A549 (cell line): ENCODE measurements around the gene CD2BP2. TPM values are rescaled to one million over a fixed set of nuclear protein-coding genes. Genes with fewer than 3 reads are reported as not detected.
A peak's percentile ranks its signal among the peaks of the same experiment; 100 is the strongest.

ENCODE experiments used
- ATAC-seq, 2 experiments: fragments of 200-7000 bp in 1 of 2; fragments of >200 bp in 1 of 2; cut with Nextera tagmentation in 1 of 2; cut with Tn5 transposase in 1 of 2; 3 replicates each; pipeline versions ENCODE4 v1.8.0 to v1.9.1; 2018 to 2020; ENCODE audit warnings: mild to moderate bottlenecking in 1 of 2, moderate library complexity in 1 of 2
- CTCF ChIA-PET: fragments of 300-600 bp; sonication (Branson Sonifier 250); formaldehyde crosslinking; extraction: SDS; loops from one replicate; lab custom pipeline; 2021; ENCODE audit warnings: antibody characterized with exemption, inconsistent platforms; lab: Yijun Ruan, JAX
- POLR2A ChIA-PET: fragments of 350-600 bp; formaldehyde crosslinking; extraction: SDS; loops from one replicate; lab custom pipeline; 2021; ENCODE audit warnings: antibody characterized with exemption, inconsistent platforms; lab: Yijun Ruan, JAX
- DNase-seq, 2 experiments: peaks; one replicate each; pipeline versions ENCODE4 v3.0.0 to v3.0.0-alpha.2; 2011 to 2016; ENCODE audit warnings: low read depth in 1 of 2, low spot score in 1 of 2
- FAIRE-seq: peaks from 2 replicates; lab custom pipeline; 2011; peaks lifted over from hg19 to GRCh38; lab: Jason Lieb, UNC
- H3K27ac ChIP-seq, 2 experiments: fragments of >200 bp; sonication (Bioruptor Twin); formaldehyde crosslinking; 3 replicates each; pipeline ENCODE4 v1.5.1; 2016 to 2017
- H3K4me1 ChIP-seq: fragments of >200 bp; sonication (Bioruptor Twin); formaldehyde crosslinking; 3 replicates; pipeline ENCODE4 v1.6.1; 2016
- H3K4me2 ChIP-seq: fragments of >200 bp; sonication (Bioruptor Twin); formaldehyde crosslinking; 3 replicates; pipeline ENCODE4 v1.6.1; 2016
- H3K4me3 ChIP-seq: fragments of >200 bp; sonication (Bioruptor Twin); formaldehyde crosslinking; 3 replicates; pipeline ENCODE4 v1.5.1; 2016
- H3K9me3 ChIP-seq: fragments of >200 bp; sonication (Bioruptor Twin); formaldehyde crosslinking; 3 replicates; pipeline ENCODE4 v1.6.1; 2016
- ATOH8 ChIP-seq: fragments of 250-450 bp; sonication (Bioruptor Pico); IDR thresholded peaks from 2 replicates; pipeline ENCODE4 v1.5.0; 2020; ENCODE audit warnings: low read depth, mild to moderate bottlenecking, moderate library complexity
- CBX8 ChIP-seq: fragments of 200-600 bp; sonication (generic); IDR thresholded peaks from 2 replicates; pipeline ENCODE4 v1.6.1; 2016
- CHD2 ChIP-seq: fragments of 150-350 bp; IDR thresholded peaks from 2 replicates; pipeline ENCODE4 v1.6.1; 2014; ENCODE audit warnings: low read length; ENCODE audit not compliant: partially characterized antibody
- CHD4 ChIP-seq: fragments of 200-600 bp; sonication (generic); IDR thresholded peaks from 2 replicates; pipeline ENCODE4 v1.6.1; 2016; ENCODE audit warnings: antibody characterized with exemption, mild to moderate bottlenecking, borderline replicate concordance
- CTCF ChIP-seq: fragments of >200 bp; sonication (Bioruptor Twin); formaldehyde crosslinking; IDR thresholded peaks from 3 replicates; pipeline ENCODE4 v1.5.1; 2016
- E2F6 ChIP-seq: IDR thresholded peaks from 2 replicates; pipeline ENCODE4 v1.6.1; 2012; ENCODE audit warnings: low read depth, borderline replicate concordance
- EHMT2 ChIP-seq: fragments of 200-600 bp; sonication (generic); IDR thresholded peaks from 2 replicates; pipeline ENCODE4 v1.6.1; 2016; ENCODE audit warnings: antibody characterized with exemption, low read depth, mild to moderate bottlenecking, moderate library complexity
- HES2 ChIP-seq: fragments of >200 bp; sonication (Bioruptor Twin); formaldehyde crosslinking; IDR thresholded peaks from 2 replicates; pipeline ENCODE4 v1.6.1; 2016
- HOXA7 ChIP-seq: fragments of 250-450 bp; sonication (Bioruptor Pico); IDR thresholded peaks from 2 replicates; pipeline ENCODE4 v1.5.0; 2020; ENCODE audit warnings: mild to moderate bottlenecking, moderate library complexity
- HOXB5 ChIP-seq: fragments of 250-450 bp; sonication (Bioruptor Pico); IDR thresholded peaks from 2 replicates; pipeline ENCODE4 v1.5.0; 2020; ENCODE audit warnings: mild to moderate bottlenecking, moderate library complexity
- MAFK ChIP-seq: fragments of 450-650 bp; IDR thresholded peaks from 2 replicates; pipeline ENCODE4 v1.6.1; 2014; ENCODE audit not compliant: partially characterized antibody
- MAX ChIP-seq: IDR thresholded peaks from 2 replicates; pipeline ENCODE4 v1.6.1; 2012
- NFE2L2 ChIP-seq: fragments of 150-350 bp; conservative IDR thresholded peaks from 2 replicates; pipeline ENCODE4 v1.6.1; 2014; ENCODE audit warnings: low read length
- POLR2A ChIP-seq: IDR thresholded peaks from 2 replicates; pipeline ENCODE4 v1.6.1; 2012; ENCODE audit warnings: mild to moderate bottlenecking, low read length
- RCOR1 ChIP-seq: fragments of 150-350 bp; IDR thresholded peaks from 2 replicates; pipeline ENCODE4 v1.6.1; 2014; ENCODE audit warnings: antibody characterized with exemption, low read length, low read depth
- RFX5 ChIP-seq: fragments of 450-650 bp; IDR thresholded peaks from 2 replicates; pipeline ENCODE4 v1.7.1; 2014; ENCODE audit warnings: antibody characterized with exemption, mild to moderate bottlenecking, moderate library complexity
- RNF2 ChIP-seq: fragments of 200-600 bp; sonication (generic); IDR thresholded peaks from 2 replicates; pipeline ENCODE4 v1.6.1; 2016; ENCODE audit warnings: low read depth, mild to moderate bottlenecking, antibody characterized with exemption, moderate library complexity, borderline replicate concordance
- ZC3H11A ChIP-seq: fragments of 450-650 bp; IDR thresholded peaks from 2 replicates; pipeline ENCODE4 v1.6.1; 2014; ENCODE audit warnings: antibody characterized with exemption, mild to moderate bottlenecking
- ZFP36 ChIP-seq: fragments of 450-650 bp; IDR thresholded peaks from 2 replicates; pipeline ENCODE4 v1.6.1; 2014; ENCODE audit warnings: borderline replicate concordance; ENCODE audit not compliant: partially characterized antibody
- ZSCAN20 ChIP-seq: fragments of 250-450 bp; sonication (Bioruptor Pico); IDR thresholded peaks from 2 replicates; pipeline ENCODE4 v1.8.0; 2022; ENCODE audit warnings: mild to moderate bottlenecking, moderate library complexity
- WGBS: methylation state at CpG from one replicate; pipeline ENCODE4 v1.1.6; 2017; ENCODE audit errors: missing lambda C conversion rate; 5-methylcytosine and 5-hydroxymethylcytosine counted together
- polyA plus RNA-seq, 4 experiments: library from polyadenylated mRNA; depleted of rRNA in 3 of 4; stranded (reverse); fragments of >200 nt; fragmentation: RNase III in 1 of 4; extraction: RNeasy Plus Mini Kit Qiagen cat#74134 plus additional on column Dnase treatment in 1 of 4; gene quantifications; 2 replicates in 3 of 4; 3 replicates in 1 of 4; pipeline ENCODE4 v1.2.3, GENCODE V29; 2011 to 2017
- TF ChIP-seq, protein P1 (sequence below): IDR thresholded peaks from 2 replicates; pipeline ENCODE4 v1.6.1; 2012
- TF ChIP-seq, protein P2 (sequence below): fragments of 450-650 bp; IDR thresholded peaks from 2 replicates; pipeline ENCODE4 v1.6.1; 2014; ENCODE audit warnings: antibody characterized with exemption

CD2BP2 gene
- polyA plus RNA-seq, 2 of the 4 experiments (the other 2 are of a cell fraction) = 35.6 to 54.0 TPM

DNA sequence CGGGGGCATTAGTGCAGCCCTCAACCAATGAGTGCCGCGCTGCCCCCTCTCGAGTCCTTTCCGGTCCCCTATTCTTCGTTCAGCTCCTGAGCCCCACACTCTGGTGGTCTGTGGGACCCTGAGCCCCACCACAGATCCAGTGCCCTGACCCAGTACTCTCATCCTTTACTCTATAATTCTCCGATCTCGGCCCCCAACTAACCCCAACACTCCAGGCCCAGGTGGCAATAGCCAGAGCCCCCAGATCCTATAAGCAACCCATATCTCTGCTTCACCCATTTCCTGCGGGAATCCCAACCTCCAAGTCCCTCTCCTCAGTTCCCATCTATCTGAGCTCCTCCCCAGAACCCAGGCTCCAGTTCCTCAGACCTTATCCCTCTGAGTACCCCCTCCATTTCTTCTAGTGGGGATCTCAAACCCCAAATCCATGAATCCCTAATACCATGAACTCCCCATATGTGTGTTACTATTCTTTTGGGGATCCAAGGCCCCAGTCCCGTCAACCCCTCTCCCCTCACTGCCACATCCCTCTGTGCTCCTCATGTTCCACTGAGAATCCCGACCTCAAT is 16.2 kb upstream of the CD2BP2 start:
- no peak for TF ChIP-seq ZFP36
- TF ChIP-seq NFE2L2 = no peak
- no peak for TF ChIP-seq ATOH8 (CRISPR knock-in tag)
- TF ChIP-seq CHD4 = no peak
- TF ChIP-seq RCOR1 = no peak
- no peak for TF ChIP-seq CBX8
- TF ChIP-seq, protein P1, sequence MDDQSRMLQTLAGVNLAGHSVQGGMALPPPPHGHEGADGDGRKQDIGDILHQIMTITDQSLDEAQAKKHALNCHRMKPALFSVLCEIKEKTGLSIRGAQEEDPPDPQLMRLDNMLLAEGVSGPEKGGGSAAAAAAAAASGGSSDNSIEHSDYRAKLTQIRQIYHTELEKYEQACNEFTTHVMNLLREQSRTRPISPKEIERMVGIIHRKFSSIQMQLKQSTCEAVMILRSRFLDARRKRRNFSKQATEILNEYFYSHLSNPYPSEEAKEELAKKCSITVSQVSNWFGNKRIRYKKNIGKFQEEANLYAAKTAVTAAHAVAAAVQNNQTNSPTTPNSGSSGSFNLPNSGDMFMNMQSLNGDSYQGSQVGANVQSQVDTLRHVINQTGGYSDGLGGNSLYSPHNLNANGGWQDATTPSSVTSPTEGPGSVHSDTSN = no peak
- no peak for TF ChIP-seq HOXB5 (CRISPR knock-in tag)
- TF ChIP-seq HES2 = no peak
- TF ChIP-seq CTCF = no peak
- TF ChIP-seq HOXA7 (CRISPR knock-in tag) = no peak
- no peak for TF ChIP-seq CHD2
- TF ChIP-seq MAX = no peak
- Histone ChIP-seq H3K4me1 (peaks cover 20% of the 10 kb centered on the region), H3K27ac (peak overlapping the region; percentile 65 to 83), H3K4me3 (peak overlapping the region; percentile 41), H3K9me3 (no peaks in the 10 kb centered on the region), H3K4me2 (peak overlapping the region; percentile 79)
- ChIA-PET POLR2A (interaction anchor here (0.7 to 2.0 kb wide), 10 partner anchors 13 to 306 kb away, joined by 3 to 17 read pairs (median 6); partner anchors contain the start of genes ALDOA, CD2BP2, ZNF48 and ZNF764), CTCF (interaction anchor here (0.7 to 1.9 kb wide), 11 partner anchors 8 to 248 kb away, joined by 3 to 10 read pairs (median 3); partner anchors contain the start of genes CD2BP2 and ZNF48)
- DNase-seq (no peak), FAIRE-seq (no peak), ATAC-seq (no peak)
- WGBS = 25% methylated on average over 11 of the region's 11 CpGs

GRCh38 chr16:30370456-30371247 is 15.5 kb upstream of the CD2BP2 start, which contains the start of gene TBC1D10B:
Gene TBC1D10B (minus strand): TSS chr16:30370494. CDS start chr16:30370183, 311 bp downstream.
- ATAC-seq (peak; percentile 87 to 94), DNase-seq (peak; percentile 100), FAIRE-seq (peak; percentile 93)
- POLR2A ChIA-PET = interaction anchor here (0.7 to 2.0 kb wide), 12 partner anchors 12 to 305 kb away, joined by 3 to 17 read pairs (median 4); partner anchors contain the start of genes ALDOA, CD2BP2, PRR14 and ZNF48
- TF ChIP-seq, protein P1 = peak; percentile 98
- TF ChIP-seq MAFK (peak; percentile 89), RNF2 (no peak), ZSCAN20 (no peak), POLR2A (peak; percentile 31), HOXB5 (CRISPR knock-in tag) (peak; percentile 100), ZC3H11A (no peak), RFX5 (peak; percentile 79), CHD2 (peak; percentile 4), E2F6 (no peak), EHMT2 (no peak)
- TF ChIP-seq, protein P2, sequence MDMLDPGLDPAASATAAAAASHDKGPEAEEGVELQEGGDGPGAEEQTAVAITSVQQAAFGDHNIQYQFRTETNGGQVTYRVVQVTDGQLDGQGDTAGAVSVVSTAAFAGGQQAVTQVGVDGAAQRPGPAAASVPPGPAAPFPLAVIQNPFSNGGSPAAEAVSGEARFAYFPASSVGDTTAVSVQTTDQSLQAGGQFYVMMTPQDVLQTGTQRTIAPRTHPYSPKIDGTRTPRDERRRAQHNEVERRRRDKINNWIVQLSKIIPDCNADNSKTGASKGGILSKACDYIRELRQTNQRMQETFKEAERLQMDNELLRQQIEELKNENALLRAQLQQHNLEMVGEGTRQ = peak; percentile 4; the same call in 1 of the 2 replicates
- no peaks in the 10 kb centered on the region for H3K9me3 ChIP-seq
- H3K4me2 ChIP-seq = peak within 1 kb of the TSS; percentile 80
- WGBS = 1% methylated on average over 27 of the region's 40 CpGs
- peak within 1 kb of the TSS; percentile 76 for H3K4me3 ChIP-seq
- H3K4me1 ChIP-seq = peaks cover 20% of the 10 kb centered on the region
- peak within 1 kb of the TSS; percentile 96 to 98 for H3K27ac ChIP-seq
- CTCF ChIA-PET = interaction anchor here (0.7 to 1.9 kb wide), 9 partner anchors 9 to 249 kb away, joined by 3 to 10 read pairs (median 3); partner anchors contain the start of genes CD2BP2, DCTPP1 and ZNF48
